Smooth muscle cell (in vitro differentiated cells): Measurements from ENCODE around the gene TNFRSF9. TPM values are rescaled to one million over a fixed set of nuclear protein-coding genes. Genes with fewer than 3 reads are reported as not detected.

Experiments
- DNase-seq: peaks from one replicate; lab custom pipeline; 2025; ENCODE audit not compliant: unreplicated experiment; lab: John Stamatoyannopoulos, UW
- H2AFZ ChIP-seq: fragments of 200-600 bp; sonication (generic); 2 replicates; pipeline ENCODE4 v1.6.0; 2016; ENCODE audit warnings: antibody characterized with exemption, low read depth, mild to moderate bottlenecking
- H3F3A ChIP-seq: fragments of 200-600 bp; sonication (generic); 2 replicates; pipeline ENCODE4 v1.6.0; 2017; ENCODE audit warnings: antibody characterized with exemption, low read depth
- H3K27ac ChIP-seq: fragments of 200-600 bp; sonication (generic); 2 replicates; pipeline ENCODE4 v1.5.1; 2016; ENCODE audit warnings: low read depth, mild to moderate bottlenecking
- H3K27me3 ChIP-seq: fragments of 200-600 bp; sonication (generic); 2 replicates; pipeline ENCODE4 v1.6.1; 2016; ENCODE audit warnings: low read depth, mild to moderate bottlenecking
- H3K36me3 ChIP-seq: fragments of 200-600 bp; sonication (generic); 2 replicates; pipeline ENCODE4 v1.5.1; 2016; ENCODE audit warnings: low read depth
- H3K4me1 ChIP-seq: fragments of 200-600 bp; sonication (generic); 2 replicates; pipeline ENCODE4 v1.5.1; 2016; ENCODE audit warnings: low read depth
- H3K4me2 ChIP-seq: fragments of 200-600 bp; sonication (generic); 2 replicates; pipeline ENCODE4 v1.6.0; 2016; ENCODE audit warnings: mild to moderate bottlenecking
- H3K4me3 ChIP-seq: fragments of 200-600 bp; sonication (generic); 2 replicates; pipeline ENCODE4 v1.5.1; 2016; ENCODE audit warnings: mild to moderate bottlenecking
- H3K79me2 ChIP-seq: fragments of 200-600 bp; sonication (generic); 2 replicates; pipeline ENCODE4 v1.6.0; 2016; ENCODE audit warnings: low read depth, mild to moderate bottlenecking
- H3K9ac ChIP-seq: fragments of 200-600 bp; sonication (generic); 2 replicates; pipeline ENCODE4 v1.6.0; 2016; ENCODE audit warnings: low read depth
- H3K9me3 ChIP-seq: fragments of 200-600 bp; sonication (generic); replicated peaks from 2 replicates; pipeline ENCODE4 v1.5.1; 2016; ENCODE audit warnings: low read depth
- H4K20me1 ChIP-seq: fragments of 200-600 bp; sonication (generic); 2 replicates; pipeline ENCODE4 v1.6.0; 2016; ENCODE audit warnings: low read depth
- CTCF ChIP-seq: fragments of 200-600 bp; sonication (generic); IDR thresholded peaks from 2 replicates; pipeline ENCODE4 v1.5.1; 2017; ENCODE audit warnings: borderline replicate concordance, mild to moderate bottlenecking, antibody characterized with exemption; ENCODE audit not compliant: insufficient read depth, poor library complexity, severe bottlenecking
- WGBS: methylation state at CpG from one replicate; pipeline ENCODE4 v1.1.7; 2016; ENCODE audit warnings: low lambda C conversion rate; 5-methylcytosine and 5-hydroxymethylcytosine counted together
- polyA plus RNA-seq: library from polyadenylated mRNA; unstranded; fragments of >200 nt; fragmentation: Nextera tagmentation; extraction: Ambion mirVana; gene quantifications from 2 replicates; pipeline ENCODE4 v1.2.1, GENCODE V29; 2016
- total RNA-seq: library from RNA; depleted of rRNA; stranded (reverse); fragments of >200 nt; gene quantifications from 2 replicates; pipeline ENCODE4 v1.2.3, GENCODE V29; 2014

TNFRSF9 gene
- total RNA-seq (0.09 TPM in 2 replicates), polyA plus RNA-seq (0.45 and 0.59 TPM in 2 replicates)

- no peaks in the 10 kb centered on the region for H3K9me3 ChIP-seq
- H3K36me3 ChIP-seq = no peaks in the 10 kb centered on the region
- peak; percentile 5 for DNase-seq
- peaks cover 8% of the 10 kb centered on the region for H3F3A ChIP-seq
- H3K9ac ChIP-seq = peak within 1 kb of the TSS; percentile 59
- no peak within 1 kb of the TSS for H3K4me3 ChIP-seq
- no peaks in the 10 kb centered on the region for H3K79me2 ChIP-seq
- no peaks in the 10 kb centered on the region for H4K20me1 ChIP-seq
- no peak for TF ChIP-seq CTCF
- H3K4me1 ChIP-seq = peaks cover 4% of the 10 kb centered on the region
- H2AFZ ChIP-seq = no peak within 1 kb of the TSS
- 55% methylated on average over 14 of the region's 14 CpGs for WGBS
- H3K27ac ChIP-seq = peak within 1 kb of the TSS; percentile 64
- peak within 1 kb of the TSS; percentile 77 for H3K4me2 ChIP-seq
- H3K27me3 ChIP-seq = no peaks in the 10 kb centered on the region
Observed at GRCh38 chr1:7940745-7941436, at the start of gene TNFRSF9. Gene TNFRSF9 (minus strand): TSS chr1:7940839. CDS start chr1:7939994, 845 bp downstream.

GRCh38 chr1:7989762-7990428 lies 49.3 kb upstream of the TNFRSF9 start:
- H3K79me2 ChIP-seq = no peaks in the 10 kb centered on the region
- TF ChIP-seq CTCF = no peak

GRCh38 chr1:7988576-7988975 lies 47.9 kb upstream of the TNFRSF9 start:
- H2AFZ ChIP-seq = no peak overlapping the region
- no peak for DNase-seq
- peaks cover 9% of the 10 kb centered on the region for H3K36me3 ChIP-seq
- H3F3A ChIP-seq = no peaks in the 10 kb centered on the region
- no peaks in the 10 kb centered on the region for H3K4me1 ChIP-seq
- peaks cover 6% of the 10 kb centered on the region for H4K20me1 ChIP-seq
- no peak overlapping the region for H3K9ac ChIP-seq
- no peak for TF ChIP-seq CTCF
- no peaks in the 10 kb centered on the region for H3K9me3 ChIP-seq
- H3K27me3 ChIP-seq = no peaks in the 10 kb centered on the region
- H3K4me2 ChIP-seq = no peak overlapping the region
- no peak overlapping the region for H3K4me3 ChIP-seq
- 82% methylated on average over 1 of the region's 1 CpG for WGBS
- H3K27ac ChIP-seq = no peak overlapping the region
- no peaks in the 10 kb centered on the region for H3K79me2 ChIP-seq

More at GRCh38 chr1:7989762-7990428, 49.3 kb upstream of the TNFRSF9 start:
- Histone ChIP-seq H4K20me1 (no peaks in the 10 kb centered on the region), H3K9me3 (no peaks in the 10 kb centered on the region), H3K4me1 (no peaks in the 10 kb centered on the region), H3K4me2 (no peak overlapping the region), H3K27ac (no peak overlapping the region), H3K4me3 (no peak overlapping the region), H3K36me3 (peaks cover 4% of the 10 kb centered on the region), H3K27me3 (no peaks in the 10 kb centered on the region), H2AFZ (no peak overlapping the region), H3K9ac (no peak overlapping the region), H3F3A (no peaks in the 10 kb centered on the region)
- 69% methylated on average over 2 of the region's 2 CpGs for WGBS
- no peak for DNase-seq

GRCh38 chr1:7987528-7987927 lies 46.9 kb upstream of the TNFRSF9 start:
- H3K9me3 ChIP-seq = no peaks in the 10 kb centered on the region
- no peak overlapping the region for H3K4me2 ChIP-seq
- DNase-seq = no peak
- WGBS = 96% methylated on average over 7 of the region's 7 CpGs
- H2AFZ ChIP-seq = no peak overlapping the region
- TF ChIP-seq CTCF = no peak
- H3K27me3 ChIP-seq = no peaks in the 10 kb centered on the region
- no peak overlapping the region for H3K9ac ChIP-seq
- no peak overlapping the region for H3K27ac ChIP-seq
- no peak overlapping the region for H3K4me3 ChIP-seq
- no peaks in the 10 kb centered on the region for H3F3A ChIP-seq
- H4K20me1 ChIP-seq = peaks cover 16% of the 10 kb centered on the region
- no peaks in the 10 kb centered on the region for H3K79me2 ChIP-seq
- no peaks in the 10 kb centered on the region for H3K4me1 ChIP-seq
- H3K36me3 ChIP-seq = peaks cover 9% of the 10 kb centered on the region
